HG03135 (cell line): ENCODE data around the gene SAMMSON.

ENCODE experiments used
- ATAC-seq: cut with Tn5 transposase; IDR thresholded peaks from one replicate; pipeline ENCODE4 v1.9.1; 2021; ENCODE audit warnings: mild to moderate bottlenecking, moderate library complexity; ENCODE audit not compliant: unreplicated experiment

SAMMSON gene

GRCh38 chr3:69999140-70000027, at the start of gene SAMMSON:
Gene SAMMSON, plus strand, starts transcription at chr3:69999733.
- ATAC-seq, result no peak

- no peak for ATAC-seq
Measured at GRCh38 chr3:69951616-69952015, 47.9 kb upstream of the SAMMSON start.

GRCh38 chr3:69959581-69959980, 40.0 kb upstream of the SAMMSON start:
- ATAC-seq, result no peak

GRCh38 chr3:69961706-69962439, 37.7 kb upstream of the SAMMSON start:
- no peak for ATAC-seq

GRCh38 chr3:69963643-69964042, 35.9 kb upstream of the SAMMSON start:
- ATAC-seq, result no peak

GRCh38 chr3:69967156-69967555, 32.4 kb upstream of the SAMMSON start:
- ATAC-seq, result no peak

GRCh38 chr3:69970827-69971226, 28.7 kb upstream of the SAMMSON start:
- ATAC-seq, result no peak

GRCh38 chr3:69972672-69973071, 26.9 kb upstream of the SAMMSON start:
- no peak for ATAC-seq

GRCh38 chr3:69976021-69976420, 23.5 kb upstream of the SAMMSON start:
- no peak for ATAC-seq

GRCh38 chr3:69983546-69984265, 15.8 kb upstream of the SAMMSON start:
- no peak for ATAC-seq

- no peak for ATAC-seq
Measured at GRCh38 chr3:69985266-69985665, 14.3 kb upstream of the SAMMSON start.

- ATAC-seq, result no peak
Measured at GRCh38 chr3:69986419-69986818, 13.1 kb upstream of the SAMMSON start.

GRCh38 chr3:69987833-69988232, 11.7 kb upstream of the SAMMSON start:
- ATAC-seq, result no peak

- ATAC-seq, result no peak
Measured at GRCh38 chr3:69993757-69994156, 5.8 kb upstream of the SAMMSON start.

- ATAC-seq, result no peak
Measured at GRCh38 chr3:69994919-69995318, 4.6 kb upstream of the SAMMSON start.

GRCh38 chr3:69997631-69998307, 1.8 kb upstream of the SAMMSON start:
- no peak for ATAC-seq

- ATAC-seq, result no peak
Measured at GRCh38 chr3:69998759-69999139, 784 bp upstream of the SAMMSON start.

GRCh38 chr3:70000028-70000410, 486 bp downstream of the SAMMSON start:
- no peak for ATAC-seq

- ATAC-seq, result no peak
Measured at GRCh38 chr3:70000563-70001081, 1.1 kb downstream of the SAMMSON start.

GRCh38 chr3:70003119-70003518, 3.6 kb downstream of the SAMMSON start:
- no peak for ATAC-seq

- no peak for ATAC-seq
Measured at GRCh38 chr3:70006089-70006488, 6.6 kb downstream of the SAMMSON start.
